ENCODE results near the gene PIANP.

GRCh38 chr12:6703631-6704030 lies 3.0 kb upstream of the PIANP start:
- TF ChIP-seq, protein P1, sequence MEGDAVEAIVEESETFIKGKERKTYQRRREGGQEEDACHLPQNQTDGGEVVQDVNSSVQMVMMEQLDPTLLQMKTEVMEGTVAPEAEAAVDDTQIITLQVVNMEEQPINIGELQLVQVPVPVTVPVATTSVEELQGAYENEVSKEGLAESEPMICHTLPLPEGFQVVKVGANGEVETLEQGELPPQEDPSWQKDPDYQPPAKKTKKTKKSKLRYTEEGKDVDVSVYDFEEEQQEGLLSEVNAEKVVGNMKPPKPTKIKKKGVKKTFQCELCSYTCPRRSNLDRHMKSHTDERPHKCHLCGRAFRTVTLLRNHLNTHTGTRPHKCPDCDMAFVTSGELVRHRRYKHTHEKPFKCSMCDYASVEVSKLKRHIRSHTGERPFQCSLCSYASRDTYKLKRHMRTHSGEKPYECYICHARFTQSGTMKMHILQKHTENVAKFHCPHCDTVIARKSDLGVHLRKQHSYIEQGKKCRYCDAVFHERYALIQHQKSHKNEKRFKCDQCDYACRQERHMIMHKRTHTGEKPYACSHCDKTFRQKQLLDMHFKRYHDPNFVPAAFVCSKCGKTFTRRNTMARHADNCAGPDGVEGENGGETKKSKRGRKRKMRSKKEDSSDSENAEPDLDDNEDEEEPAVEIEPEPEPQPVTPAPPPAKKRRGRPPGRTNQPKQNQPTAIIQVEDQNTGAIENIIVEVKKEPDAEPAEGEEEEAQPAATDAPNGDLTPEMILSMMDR (conservative IDR thresholded peaks at IDR 0.05): no peak
- no peak for TF ChIP-seq ZFX (IDR thresholded peaks at IDR 0.05)
